Testis (tissue), 3 donors: Measurements from ENCODE around the gene FBXL17. TPM values are rescaled to one million over a fixed set of nuclear protein-coding genes. Genes with fewer than 3 reads are reported as not detected.

Source experiments
- DNase-seq: peaks from one replicate; pipeline ENCODE4 v3.0.0-alpha.2; 2019
- H3K27ac ChIP-seq, 2 donors: fragments of 200-600 bp; sonication (generic); one replicate each; pipeline ENCODE4 v1.5.1; 2019
- H3K27me3 ChIP-seq: fragments of 200-600 bp; sonication (generic); one replicate; pipeline ENCODE4 v1.5.1; 2019
- H3K36me3 ChIP-seq: fragments of 200-600 bp; sonication (generic); one replicate; pipeline ENCODE4 v1.5.1; 2017; ENCODE audit warnings: low read depth; ENCODE audit errors: missing control alignments
- H3K4me1 ChIP-seq: fragments of 200-600 bp; sonication (generic); one replicate; pipeline ENCODE4 v1.5.1; 2019
- H3K4me3 ChIP-seq, 2 donors: fragments of 200-600 bp; sonication (generic); one replicate each; pipeline ENCODE4 v1.5.1; 2017 to 2019
- H3K9me3 ChIP-seq: fragments of 200-600 bp; sonication (generic); one replicate; pipeline ENCODE4 v1.5.1; 2017
- CTCF ChIP-seq, 3 experiments: fragments of 450-650 bp in 2 of 3; fragments of 200-600 bp in 1 of 3; sonication (generic) in 1 of 3; IDR thresholded peaks; one replicate each; pipeline ENCODE4 v1.5.1; 2016 to 2019; ENCODE audit warnings: antibody characterized with exemption in 3 of 3, mild to moderate bottlenecking in 2 of 3, moderate library complexity in 1 of 3
- POLR2A ChIP-seq: fragments of 450-650 bp; IDR thresholded peaks from one replicate; pipeline ENCODE4 v1.6.1; 2017; ENCODE audit warnings: antibody characterized with exemption, mild to moderate bottlenecking, moderate library complexity
- WGBS, 2 donors: methylation state at CpG; one replicate each; pipeline ENCODE4 v1.1.5; 2018; 5-methylcytosine and 5-hydroxymethylcytosine counted together
- intact Hi-C: fragments of 100-400 bp; cut with DNase I; formaldehyde crosslinking; loops from one replicate; pipeline ENCODE4 v1.15.1; 2023; ENCODE audit warnings: low total_unique reads
- polyA plus RNA-seq: library from polyadenylated mRNA; stranded (reverse); fragments of 350-450 nt; fragmentation: Illumina TruSeq; extraction: RNeasy Lipid Tissue Mini Kit (QIAGEN cat#74804); gene quantifications from one replicate; pipeline ENCODE4 v1.2.3, GENCODE V29; 2014; ENCODE audit warnings: low read depth, low replicate concordance; ENCODE audit not compliant: insufficient read depth
- total RNA-seq, 2 donors: library from RNA; depleted of rRNA; stranded (reverse); fragments of >200 nt; gene quantifications; one replicate each; pipeline ENCODE4 v1.2.3, GENCODE V29; 2016

Gene FBXL17
- total and polyA plus RNA-seq, 3 donors from 2014 or later, result 20.7 to 25.1 (median 22.6) TPM

GRCh38 chr5:108109059-108109458 is 272.8 kb downstream of the FBXL17 start:
- intact Hi-C loops, result no loop called here
- TF ChIP-seq CTCF (IDR thresholded peaks at IDR 0.05) (no peak), POLR2A (no peak)
- 92 to 95% methylated on average over 2 of the region's 2 CpGs for WGBS, 2 donors

DNA sequence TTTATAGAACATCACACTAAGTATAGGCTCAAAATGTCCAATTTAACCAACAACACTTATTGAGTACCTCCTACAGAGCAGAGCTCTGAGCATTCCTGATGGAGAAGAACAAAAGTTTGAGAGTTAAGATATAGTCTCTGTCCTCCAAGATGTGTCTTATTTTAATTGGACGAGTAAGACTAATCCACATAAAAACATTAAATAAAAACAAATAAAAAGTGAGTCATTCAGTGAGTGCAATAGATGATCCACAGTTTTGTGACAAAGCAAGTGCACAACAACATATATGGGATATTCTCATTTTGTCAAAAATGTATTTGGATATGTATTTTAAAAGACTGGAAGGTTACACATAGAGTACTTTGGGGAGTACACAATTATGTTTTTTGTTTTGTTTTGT is 277.4 kb downstream of the FBXL17 start:
- intact Hi-C loops, result no loop called here
- no peak overlapping the region for H3K4me3 ChIP-seq
- H3K27me3 ChIP-seq, result no peaks in the 10 kb centered on the region
- H3K27ac ChIP-seq, result no peak overlapping the region
- no peak for DNase-seq
- no peaks in the 10 kb centered on the region for H3K9me3 ChIP-seq
- TF ChIP-seq CTCF (IDR thresholded peaks at IDR 0.05), result no peak
- TF ChIP-seq POLR2A, result no peak
- no peaks in the 10 kb centered on the region for H3K4me1 ChIP-seq
- WGBS, 2 donors, result 95 to 100% methylated on average over 1 of the region's 1 CpG
- H3K36me3 ChIP-seq, result no peaks in the 10 kb centered on the region

More at GRCh38 chr5:108109059-108109458, 272.8 kb downstream of the FBXL17 start:
- Histone ChIP-seq H3K4me1 (no peaks in the 10 kb centered on the region), H3K36me3 (no peaks in the 10 kb centered on the region), H3K27ac (no peak overlapping the region), H3K27me3 (no peaks in the 10 kb centered on the region), H3K9me3 (no peaks in the 10 kb centered on the region), H3K4me3 (no peak overlapping the region)
- no peak for DNase-seq

- H3K27ac ChIP-seq, result no peak overlapping the region
- no peaks in the 10 kb centered on the region for H3K4me1 ChIP-seq
- H3K9me3 ChIP-seq, result no peaks in the 10 kb centered on the region
- no peak overlapping the region for H3K4me3 ChIP-seq
- no peak for DNase-seq
- WGBS, 2 donors, result 95 to 97% methylated on average over 3 of the region's 3 CpGs
- intact Hi-C loops, result no loop called here
- no peak for TF ChIP-seq CTCF (IDR thresholded peaks at IDR 0.05)
- no peak for TF ChIP-seq POLR2A
- no peaks in the 10 kb centered on the region for H3K36me3 ChIP-seq
- H3K27me3 ChIP-seq, result no peaks in the 10 kb centered on the region
Measured at GRCh38 chr5:108102463-108102862, 279.4 kb downstream of the FBXL17 start.

GRCh38 chr5:108101821-108102220 is 280.1 kb downstream of the FBXL17 start:
- TF ChIP-seq POLR2A (no peak), CTCF (IDR thresholded peaks at IDR 0.05) (no peak)
- Histone ChIP-seq H3K9me3 (no peaks in the 10 kb centered on the region), H3K4me1 (no peaks in the 10 kb centered on the region), H3K36me3 (no peaks in the 10 kb centered on the region), H3K27ac (no peak overlapping the region), H3K4me3 (no peak overlapping the region), H3K27me3 (no peaks in the 10 kb centered on the region)
- intact Hi-C loops, result no loop called here
- 59 to 60% methylated on average over 3 of the region's 3 CpGs for WGBS, 2 donors
- no peak for DNase-seq

GRCh38 chr5:108101130-108101529 is 280.8 kb downstream of the FBXL17 start:
- no peak for DNase-seq
- Histone ChIP-seq H3K36me3 (no peaks in the 10 kb centered on the region), H3K4me1 (no peaks in the 10 kb centered on the region), H3K27me3 (no peaks in the 10 kb centered on the region), H3K9me3 (no peaks in the 10 kb centered on the region), H3K27ac (no peak overlapping the region), H3K4me3 (no peak overlapping the region)
- TF ChIP-seq CTCF (IDR thresholded peaks at IDR 0.05) (no peak), POLR2A (no peak)
- intact Hi-C loops, result no loop called here
- 31 to 42% methylated on average over 1 of the region's 1 CpG for WGBS, 2 donors
